K562 (cell line): Measurements from ENCODE around the gene LYZL6. TPM values are rescaled to one million over a fixed set of nuclear protein-coding genes. Genes with fewer than 3 reads are reported as not detected.

ENCODE experiments used
- ARHGAP35 ChIP-seq: fragments of 450-650 bp; IDR thresholded peaks from 2 replicates; pipeline ENCODE4 v1.6.1; 2018; ENCODE audit not compliant: partially characterized antibody
- CHD1 ChIP-seq: fragments of 200-600 bp; sonication (generic); IDR thresholded peaks from one replicate; pipeline ENCODE4 v1.6.1; 2012; ENCODE audit warnings: mild to moderate bottlenecking, moderate library complexity, low read length, inconsistent platforms
- CTBP1 ChIP-seq: fragments of 450-650 bp; IDR thresholded peaks from 2 replicates; pipeline ENCODE4 v1.6.1; 2016; ENCODE audit warnings: borderline replicate concordance
- ETV1 ChIP-seq: fragments of 450-650 bp; conservative IDR thresholded peaks from 2 replicates; pipeline ENCODE4 v1.6.1; 2016; ENCODE audit warnings: missing genetic modification characterization, control low read depth, low read depth, missing compliant biosample characterization
- FOXA3 ChIP-seq, 2 experiments: fragments of 450-650 bp in 1 of 2; sonication (generic) in 1 of 2; formaldehyde crosslinking; IDR thresholded peaks in 1 of 2; conservative IDR thresholded peaks in 1 of 2; 2 replicates each; pipeline versions ENCODE4 v1.4.0 to v1.8.0; 2020 to 2022; ENCODE audit warnings: mild to moderate bottlenecking in 2 of 2, missing genetic modification reagents in 1 of 2
- TBP ChIP-seq: optimal IDR thresholded peaks from 2 replicates; pipeline ENCODE3; 2011; ENCODE audit warnings: low read depth, low read length, improper control_type of control experiment
- XRCC3 ChIP-seq: fragments of 450-650 bp; IDR thresholded peaks from 2 replicates; pipeline ENCODE4 v1.6.1; 2017; ENCODE audit warnings: mild to moderate bottlenecking, moderate library complexity
- ZBTB7A ChIP-seq: IDR thresholded peaks from 2 replicates; pipeline ENCODE4 v1.6.1; 2011; ENCODE audit warnings: low read depth, mild to moderate bottlenecking, low read length, moderate library complexity, borderline replicate concordance; ENCODE audit not compliant: control insufficient read depth
- ZNF780A ChIP-seq: fragments of 250-450 bp; sonication (Bioruptor Pico); IDR thresholded peaks from 2 replicates; pipeline ENCODE4 v1.5.0; 2021; ENCODE audit warnings: mild to moderate bottlenecking
- polyA plus RNA-seq, 8 experiments: library from polyadenylated mRNA; depleted of rRNA in 4 of 8; stranded (reverse) in 5 of 8; unstranded in 3 of 8; fragments of >200 nt; fragmentation: Nextera tagmentation in 2 of 8; fragmentation: Illumina TruSeq in 1 of 8; extraction: Ambion mirVana in 2 of 8; extraction: Trizol in 1 of 8; gene quantifications; 2 replicates each; pipeline versions ENCODE4 v1.2.1 to v1.2.3, GENCODE V29; 2011 to 2014; ENCODE audit warnings: inconsistent platforms in 1 of 8, missing spikeins in 1 of 8
- total RNA-seq, 7 experiments: library from RNA; depleted of rRNA in 6 of 7; stranded (reverse); fragments of >200 nt in 6 of 7; fragmentation: Illumina TruSeq in 2 of 7; extraction: Trizol in 2 of 7; gene quantifications; 2 replicates each; pipeline versions ENCODE4 v1.2.1 to v1.2.3, GENCODE V29; 2011 to 2021; ENCODE audit warnings: low replicate concordance in 1 of 7
- TF ChIP-seq, protein P1 (sequence below): sonication (generic); formaldehyde crosslinking; IDR thresholded peaks from 2 replicates; pipeline ENCODE4 v1.8.1; 2023; ENCODE audit warnings: missing genetic modification reagents, mild to moderate bottlenecking, borderline replicate concordance
- TF ChIP-seq, protein P2 (sequence below), 2 experiments: fragments of 450-650 bp in 1 of 2; sonication (generic) in 1 of 2; formaldehyde crosslinking in 1 of 2; IDR thresholded peaks; 2 replicates each; pipeline versions ENCODE4 v1.7.1 to v1.9.0; 2016 to 2022; ENCODE audit warnings: inconsistent platforms in 1 of 2, mild to moderate bottlenecking in 1 of 2, missing genetic modification reagents in 1 of 2
- TF ChIP-seq, protein P3 (sequence below): fragments of 250-450 bp; sonication (Bioruptor Pico); IDR thresholded peaks from 2 replicates; pipeline ENCODE4 v1.9.0; 2021; ENCODE audit warnings: mild to moderate bottlenecking

The LYZL6 gene
- total and polyA plus RNA-seq, 9 of the 15 experiments (the other 6 are each of a cell fraction or from before 2014, with no cell fraction given) = not detected

DNA sequence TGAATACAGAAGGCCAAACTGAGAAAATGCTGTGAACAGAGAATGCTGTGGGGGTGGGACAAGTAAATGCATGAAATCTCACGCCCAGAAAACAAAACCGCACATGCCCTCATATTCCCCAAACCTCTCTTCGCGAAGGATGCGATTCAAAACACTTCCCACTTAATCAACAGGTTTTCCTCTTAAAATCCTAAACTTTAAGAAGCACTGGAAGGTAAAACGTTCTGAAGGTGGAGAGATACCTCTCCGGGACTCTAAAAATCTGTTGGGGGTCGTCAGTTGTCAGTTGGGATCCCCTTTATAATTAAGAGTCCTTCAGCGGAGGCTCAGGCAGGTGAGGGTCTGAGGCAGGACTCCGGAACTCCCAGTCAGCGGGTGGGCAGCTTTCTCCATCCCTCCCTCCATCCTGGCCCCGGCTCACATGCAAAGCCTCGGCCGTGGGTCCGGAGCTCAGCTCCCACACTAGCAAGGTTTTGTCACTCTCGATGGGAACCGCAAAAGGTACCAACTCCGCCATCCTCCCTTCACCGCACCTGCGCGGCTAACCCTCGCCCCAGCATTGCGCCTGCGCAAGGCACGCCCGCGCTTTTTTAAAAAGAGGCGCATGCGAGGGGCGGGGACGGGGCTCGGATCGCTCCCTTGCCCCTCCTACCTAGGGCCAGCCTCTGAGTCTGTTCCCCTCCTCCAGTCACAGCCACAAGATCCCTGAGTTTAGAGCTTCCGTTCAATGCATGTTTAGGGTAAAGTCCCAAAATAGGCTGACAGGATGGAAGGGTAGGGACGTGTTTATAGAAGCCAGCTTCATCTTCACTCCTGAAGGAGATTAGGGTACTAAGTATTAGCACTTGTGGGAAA is 13.1 kb downstream of the LYZL6 start, which contains the start of gene RDM1 (continued):
- TF ChIP-seq ARHGAP35 = no peak
- no peak for TF ChIP-seq ZNF780A (CRISPR knock-in tag)
- TF ChIP-seq ZBTB7A = peak; percentile 76; the same call in 1 of the 2 replicates
- peak; percentile 71 for TF ChIP-seq TBP
- no peak for TF ChIP-seq FOXA3 (CRISPR knock-in tag; conservative IDR thresholded peaks at IDR 0.05 in 1 of 2, IDR thresholded peaks at IDR 0.05 in 1 of 2)
- TF ChIP-seq CTBP1 = peak; percentile 83
- no peak for TF ChIP-seq XRCC3
- TF ChIP-seq, protein P1, sequence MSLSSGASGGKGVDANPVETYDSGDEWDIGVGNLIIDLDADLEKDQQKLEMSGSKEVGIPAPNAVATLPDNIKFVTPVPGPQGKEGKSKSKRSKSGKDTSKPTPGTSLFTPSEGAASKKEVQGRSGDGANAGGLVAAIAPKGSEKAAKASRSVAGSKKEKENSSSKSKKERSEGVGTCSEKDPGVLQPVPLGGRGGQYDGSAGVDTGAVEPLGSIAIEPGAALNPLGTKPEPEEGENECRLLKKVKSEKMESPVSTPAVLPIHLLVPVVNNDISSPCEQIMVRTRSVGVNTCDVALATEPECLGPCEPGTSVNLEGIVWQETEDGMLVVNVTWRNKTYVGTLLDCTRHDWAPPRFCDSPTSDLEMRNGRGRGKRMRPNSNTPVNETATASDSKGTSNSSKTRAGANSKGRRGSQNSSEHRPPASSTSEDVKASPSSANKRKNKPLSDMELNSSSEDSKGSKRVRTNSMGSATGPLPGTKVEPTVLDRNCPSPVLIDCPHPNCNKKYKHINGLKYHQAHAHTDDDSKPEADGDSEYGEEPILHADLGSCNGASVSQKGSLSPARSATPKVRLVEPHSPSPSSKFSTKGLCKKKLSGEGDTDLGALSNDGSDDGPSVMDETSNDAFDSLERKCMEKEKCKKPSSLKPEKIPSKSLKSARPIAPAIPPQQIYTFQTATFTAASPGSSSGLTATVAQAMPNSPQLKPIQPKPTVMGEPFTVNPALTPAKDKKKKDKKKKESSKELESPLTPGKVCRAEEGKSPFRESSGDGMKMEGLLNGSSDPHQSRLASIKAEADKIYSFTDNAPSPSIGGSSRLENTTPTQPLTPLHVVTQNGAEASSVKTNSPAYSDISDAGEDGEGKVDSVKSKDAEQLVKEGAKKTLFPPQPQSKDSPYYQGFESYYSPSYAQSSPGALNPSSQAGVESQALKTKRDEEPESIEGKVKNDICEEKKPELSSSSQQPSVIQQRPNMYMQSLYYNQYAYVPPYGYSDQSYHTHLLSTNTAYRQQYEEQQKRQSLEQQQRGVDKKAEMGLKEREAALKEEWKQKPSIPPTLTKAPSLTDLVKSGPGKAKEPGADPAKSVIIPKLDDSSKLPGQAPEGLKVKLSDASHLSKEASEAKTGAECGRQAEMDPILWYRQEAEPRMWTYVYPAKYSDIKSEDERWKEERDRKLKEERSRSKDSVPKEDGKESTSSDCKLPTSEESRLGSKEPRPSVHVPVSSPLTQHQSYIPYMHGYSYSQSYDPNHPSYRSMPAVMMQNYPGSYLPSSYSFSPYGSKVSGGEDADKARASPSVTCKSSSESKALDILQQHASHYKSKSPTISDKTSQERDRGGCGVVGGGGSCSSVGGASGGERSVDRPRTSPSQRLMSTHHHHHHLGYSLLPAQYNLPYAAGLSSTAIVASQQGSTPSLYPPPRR = no peak
- TF ChIP-seq CHD1 = no peak
- no peak; the same call in 1 of the 2 replicates for TF ChIP-seq ETV1 (tag)
- TF ChIP-seq, protein P2, sequence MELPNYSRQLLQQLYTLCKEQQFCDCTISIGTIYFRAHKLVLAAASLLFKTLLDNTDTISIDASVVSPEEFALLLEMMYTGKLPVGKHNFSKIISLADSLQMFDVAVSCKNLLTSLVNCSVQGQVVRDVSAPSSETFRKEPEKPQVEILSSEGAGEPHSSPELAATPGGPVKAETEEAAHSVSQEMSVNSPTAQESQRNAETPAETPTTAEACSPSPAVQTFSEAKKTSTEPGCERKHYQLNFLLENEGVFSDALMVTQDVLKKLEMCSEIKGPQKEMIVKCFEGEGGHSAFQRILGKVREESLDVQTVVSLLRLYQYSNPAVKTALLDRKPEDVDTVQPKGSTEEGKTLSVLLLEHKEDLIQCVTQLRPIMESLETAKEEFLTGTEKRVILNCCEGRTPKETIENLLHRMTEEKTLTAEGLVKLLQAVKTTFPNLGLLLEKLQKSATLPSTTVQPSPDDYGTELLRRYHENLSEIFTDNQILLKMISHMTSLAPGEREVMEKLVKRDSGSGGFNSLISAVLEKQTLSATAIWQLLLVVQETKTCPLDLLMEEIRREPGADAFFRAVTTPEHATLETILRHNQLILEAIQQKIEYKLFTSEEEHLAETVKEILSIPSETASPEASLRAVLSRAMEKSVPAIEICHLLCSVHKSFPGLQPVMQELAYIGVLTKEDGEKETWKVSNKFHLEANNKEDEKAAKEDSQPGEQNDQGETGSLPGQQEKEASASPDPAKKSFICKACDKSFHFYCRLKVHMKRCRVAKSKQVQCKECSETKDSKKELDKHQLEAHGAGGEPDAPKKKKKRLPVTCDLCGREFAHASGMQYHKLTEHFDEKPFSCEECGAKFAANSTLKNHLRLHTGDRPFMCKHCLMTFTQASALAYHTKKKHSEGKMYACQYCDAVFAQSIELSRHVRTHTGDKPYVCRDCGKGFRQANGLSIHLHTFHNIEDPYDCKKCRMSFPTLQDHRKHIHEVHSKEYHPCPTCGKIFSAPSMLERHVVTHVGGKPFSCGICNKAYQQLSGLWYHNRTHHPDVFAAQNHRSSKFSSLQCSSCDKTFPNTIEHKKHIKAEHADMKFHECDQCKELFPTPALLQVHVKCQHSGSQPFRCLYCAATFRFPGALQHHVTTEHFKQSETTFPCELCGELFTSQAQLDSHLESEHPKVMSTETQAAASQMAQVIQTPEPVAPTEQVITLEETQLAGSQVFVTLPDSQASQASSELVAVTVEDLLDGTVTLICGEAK (IDR thresholded peaks at IDR 0.05) = no peak
- TF ChIP-seq, protein P2 (CRISPR knock-in tag; IDR thresholded peaks at IDR 0.05) = no peak
- TF ChIP-seq, protein P3, sequence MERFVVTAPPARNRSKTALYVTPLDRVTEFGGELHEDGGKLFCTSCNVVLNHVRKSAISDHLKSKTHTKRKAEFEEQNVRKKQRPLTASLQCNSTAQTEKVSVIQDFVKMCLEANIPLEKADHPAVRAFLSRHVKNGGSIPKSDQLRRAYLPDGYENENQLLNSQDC (CRISPR knock-in tag) = no peak
